Nephron (organoid): ENCODE data around the gene NFYB.

Experiments used
- H3K27ac Mint-ChIP-seq, 3 experiments: 2 replicates each; pipeline ENCODE4 v1.8.0; 2020; ENCODE audit warnings: mixed read lengths in 3 of 3, mild to moderate bottlenecking in 2 of 3, moderate library complexity in 1 of 3
- H3K27me3 Mint-ChIP-seq: 2 replicates; pipeline ENCODE4 v1.8.0; 2021; ENCODE audit warnings: low read depth, mild to moderate bottlenecking, moderate library complexity, mixed read lengths
- H3K36me3 Mint-ChIP-seq: 2 replicates; pipeline ENCODE4 v1.8.0; 2020; ENCODE audit warnings: low read depth, mixed read lengths
- H3K4me1 Mint-ChIP-seq: 2 replicates; pipeline ENCODE4 v1.8.0; 2020; ENCODE audit warnings: mixed read lengths
- H3K4me3 Mint-ChIP-seq, 3 experiments: 2 replicates each; pipeline ENCODE4 v1.8.0; 2020; ENCODE audit warnings: mild to moderate bottlenecking in 3 of 3, mixed read lengths in 3 of 3, moderate library complexity in 2 of 3
- H3K9me3 Mint-ChIP-seq: 2 replicates; pipeline ENCODE4 v1.8.0; 2020; ENCODE audit warnings: mixed read lengths
- CTCF ChIP-seq, 3 experiments: fragments of 200-600 bp; sonication (generic); IDR thresholded peaks; one replicate each; pipeline ENCODE4 v1.5.0; 2021; ENCODE audit warnings: antibody characterized with exemption in 3 of 3; ENCODE audit not compliant: unreplicated experiment in 3 of 3

NFYB gene

GRCh38 chr12:104137902-104138796, at the start of gene NFYB:
Gene NFYB (minus strand): TSS chr12:104138210. CDS start chr12:104135453, 2,757 bp downstream.
- TF ChIP-seq CTCF (IDR thresholded peaks at IDR 0.05; ENCODE audit: unreplicated experiment in 3 of 3) = no peak
- H3K27ac Mint-ChIP-seq = peak within 1 kb of the TSS; percentile 98 to 99 (median 98)
- peak within 1 kb of the TSS; percentile 87 to 95 (median 94) for H3K4me3 Mint-ChIP-seq
- H3K27me3 Mint-ChIP-seq = no peaks in the 10 kb centered on the region
- peaks cover 23% of the 10 kb centered on the region for H3K4me1 Mint-ChIP-seq
- no peaks in the 10 kb centered on the region for H3K9me3 Mint-ChIP-seq
- H3K36me3 Mint-ChIP-seq = no peaks in the 10 kb centered on the region

GRCh38 chr12:104187446-104188155, 49.6 kb upstream of the NFYB start:
- peaks cover 24% of the 10 kb centered on the region for H3K9me3 Mint-ChIP-seq
- H3K27ac Mint-ChIP-seq = no peak overlapping the region
- H3K4me3 Mint-ChIP-seq = no peak overlapping the region
- H3K4me1 Mint-ChIP-seq = no peaks in the 10 kb centered on the region
- H3K27me3 Mint-ChIP-seq = no peaks in the 10 kb centered on the region
- H3K36me3 Mint-ChIP-seq = no peaks in the 10 kb centered on the region
- TF ChIP-seq CTCF (IDR thresholded peaks at IDR 0.05; ENCODE audit: unreplicated experiment in 3 of 3) = no peak

GRCh38 chr12:104183443-104183842, 45.4 kb upstream of the NFYB start:
- peaks cover 2% of the 10 kb centered on the region for H3K4me1 Mint-ChIP-seq
- peaks cover 20% of the 10 kb centered on the region for H3K9me3 Mint-ChIP-seq
- no peaks in the 10 kb centered on the region for H3K36me3 Mint-ChIP-seq
- H3K4me3 Mint-ChIP-seq = no peak overlapping the region
- H3K27me3 Mint-ChIP-seq = no peaks in the 10 kb centered on the region
- TF ChIP-seq CTCF (IDR thresholded peaks at IDR 0.05; ENCODE audit: unreplicated experiment in 3 of 3) = no peak
- H3K27ac Mint-ChIP-seq = no peak overlapping the region

GRCh38 chr12:104182621-104183378, 44.8 kb upstream of the NFYB start:
- H3K36me3 Mint-ChIP-seq = no peaks in the 10 kb centered on the region

GRCh38 chr12:104182144-104182543, 44.1 kb upstream of the NFYB start:
- peaks cover 15% of the 10 kb centered on the region for H3K4me1 Mint-ChIP-seq

More at GRCh38 chr12:104182621-104183378, 44.8 kb upstream of the NFYB start:
- Mint-ChIP-seq H3K4me3 (no peak overlapping the region), H3K4me1 (peaks cover 9% of the 10 kb centered on the region), H3K27ac (no peak overlapping the region), H3K27me3 (no peaks in the 10 kb centered on the region), H3K9me3 (peaks cover 20% of the 10 kb centered on the region)
- no peak for TF ChIP-seq CTCF (IDR thresholded peaks at IDR 0.05; ENCODE audit: unreplicated experiment in 3 of 3)

More at GRCh38 chr12:104182144-104182543, 44.1 kb upstream of the NFYB start:
- no peak overlapping the region for H3K4me3 Mint-ChIP-seq
- no peaks in the 10 kb centered on the region for H3K27me3 Mint-ChIP-seq
- no peak for TF ChIP-seq CTCF (IDR thresholded peaks at IDR 0.05; ENCODE audit: unreplicated experiment in 3 of 3)
- no peaks in the 10 kb centered on the region for H3K36me3 Mint-ChIP-seq
- H3K9me3 Mint-ChIP-seq = peaks cover 16% of the 10 kb centered on the region
- no peak overlapping the region for H3K27ac Mint-ChIP-seq
